Activated CD8-positive, alpha-beta T cell treated with anti-CD3 and anti-CD28 coated beads for 36 hours (primary cell): ENCODE measurements around the gene MAPKAP1. TPM values are rescaled to one million over a fixed set of nuclear protein-coding genes. Genes with fewer than 3 reads are reported as not detected.
A peak's percentile ranks its signal among the peaks of the same experiment; 100 is the strongest.

Source experiments
- ATAC-seq: fragments of 200-7000 bp; cut with Tn5 transposase; one replicate; pipeline ENCODE4 v1.10.0; 2021; ENCODE audit warnings: mild to moderate bottlenecking, moderate library complexity
- CTCF ChIA-PET: fragments of 350-600 bp; sonication (Branson Sonifier 250); formaldehyde crosslinking; loops from one replicate; lab custom pipeline; 2021; ENCODE audit warnings: antibody characterized with exemption; lab: Charles Lee
- POLR2A ChIA-PET: fragments of 350-600 bp; sonication (Branson Sonifier 250); formaldehyde crosslinking; loops from one replicate; lab custom pipeline; 2021; ENCODE audit warnings: antibody characterized with exemption; lab: Charles Lee
- DNase-seq: peaks from one replicate; pipeline ENCODE4 v3.0.0-alpha.2; 2020
- H3K27ac Mint-ChIP-seq: one replicate; pipeline ENCODE4 v1.8.0; 2021; ENCODE audit warnings: mild to moderate bottlenecking, mixed read lengths
- H3K27me3 Mint-ChIP-seq: one replicate; pipeline ENCODE4 v1.8.0; 2021; ENCODE audit warnings: mixed read lengths
- H3K36me3 Mint-ChIP-seq: one replicate; pipeline ENCODE4 v1.8.0; 2021; ENCODE audit warnings: low read depth, mixed read lengths
- H3K4me1 Mint-ChIP-seq: one replicate; pipeline ENCODE4 v1.8.0; 2021; ENCODE audit warnings: low read depth, mixed read lengths
- H3K4me3 Mint-ChIP-seq: one replicate; pipeline ENCODE4 v1.8.0; 2021; ENCODE audit warnings: mild to moderate bottlenecking, moderate library complexity, mixed read lengths
- H3K9me3 Mint-ChIP-seq: one replicate; pipeline ENCODE4 v1.8.0; 2021; ENCODE audit warnings: mixed read lengths
- intact Hi-C: fragments of 100-400 bp; cut with micrococcal nuclease; formaldehyde crosslinking; loops from one replicate; pipeline ENCODE4 v1.10.0; 2022
- total RNA-seq, 2 experiments: library from RNA; stranded (reverse); gene quantifications; one replicate each; pipeline ENCODE4 v1.2.3, GENCODE V29; 2021
- TF ChIP-seq, protein P1 (sequence below): fragments of 200-600 bp; IDR thresholded peaks from one replicate; pipeline ENCODE4 v1.8.0; 2022; ENCODE audit warnings: antibody characterized with exemption, mild to moderate bottlenecking

MAPKAP1 gene
- total RNA-seq, 2 experiments from 2014 or later, result 58.8 to 62.4 TPM

DNA sequence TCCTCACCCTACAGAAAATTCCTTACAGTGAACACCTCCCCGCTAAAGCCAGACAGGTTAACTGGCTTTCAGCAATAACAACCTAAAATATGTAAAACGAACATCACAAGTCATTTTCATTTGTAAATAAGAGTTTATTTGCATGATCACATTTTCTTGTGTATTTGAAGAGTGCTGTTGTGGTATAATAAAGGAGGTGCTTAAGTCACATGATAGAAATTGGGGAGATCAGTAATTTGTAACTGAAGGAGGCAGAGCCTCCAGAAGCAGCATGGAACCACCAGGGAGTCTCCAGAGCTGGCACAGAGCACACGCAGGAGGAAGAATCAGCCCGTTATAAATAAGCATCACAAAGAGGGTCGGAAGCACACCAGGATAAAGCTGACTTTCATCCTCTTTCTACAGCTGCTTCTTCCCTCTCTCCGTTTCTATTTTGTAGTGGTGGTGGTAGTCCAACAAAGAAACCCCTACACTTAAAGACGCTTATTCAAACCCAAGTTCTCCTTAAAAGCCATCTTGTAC, 210.6 kb downstream of the MAPKAP1 start:
- no peak for ATAC-seq
- no peak for DNase-seq
- Mint-ChIP-seq H3K27ac (no peak overlapping the region), H3K9me3 (no peaks in the 10 kb centered on the region), H3K4me1 (peaks cover 9% of the 10 kb centered on the region), H3K36me3 (no peaks in the 10 kb centered on the region), H3K27me3 (no peaks in the 10 kb centered on the region), H3K4me3 (no peak overlapping the region)
- CTCF ChIA-PET, result no interaction called here
- TF ChIP-seq, protein P1, sequence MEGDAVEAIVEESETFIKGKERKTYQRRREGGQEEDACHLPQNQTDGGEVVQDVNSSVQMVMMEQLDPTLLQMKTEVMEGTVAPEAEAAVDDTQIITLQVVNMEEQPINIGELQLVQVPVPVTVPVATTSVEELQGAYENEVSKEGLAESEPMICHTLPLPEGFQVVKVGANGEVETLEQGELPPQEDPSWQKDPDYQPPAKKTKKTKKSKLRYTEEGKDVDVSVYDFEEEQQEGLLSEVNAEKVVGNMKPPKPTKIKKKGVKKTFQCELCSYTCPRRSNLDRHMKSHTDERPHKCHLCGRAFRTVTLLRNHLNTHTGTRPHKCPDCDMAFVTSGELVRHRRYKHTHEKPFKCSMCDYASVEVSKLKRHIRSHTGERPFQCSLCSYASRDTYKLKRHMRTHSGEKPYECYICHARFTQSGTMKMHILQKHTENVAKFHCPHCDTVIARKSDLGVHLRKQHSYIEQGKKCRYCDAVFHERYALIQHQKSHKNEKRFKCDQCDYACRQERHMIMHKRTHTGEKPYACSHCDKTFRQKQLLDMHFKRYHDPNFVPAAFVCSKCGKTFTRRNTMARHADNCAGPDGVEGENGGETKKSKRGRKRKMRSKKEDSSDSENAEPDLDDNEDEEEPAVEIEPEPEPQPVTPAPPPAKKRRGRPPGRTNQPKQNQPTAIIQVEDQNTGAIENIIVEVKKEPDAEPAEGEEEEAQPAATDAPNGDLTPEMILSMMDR, result no peak
- POLR2A ChIA-PET, result interaction anchor here (0.5 to 1.4 kb wide), 3 partner anchors 17 to 404 kb away, joined by 3 to 4 read pairs (median 4); no protein-coding TSS in a partner anchor
- intact Hi-C loops, result no loop called here

DNA sequence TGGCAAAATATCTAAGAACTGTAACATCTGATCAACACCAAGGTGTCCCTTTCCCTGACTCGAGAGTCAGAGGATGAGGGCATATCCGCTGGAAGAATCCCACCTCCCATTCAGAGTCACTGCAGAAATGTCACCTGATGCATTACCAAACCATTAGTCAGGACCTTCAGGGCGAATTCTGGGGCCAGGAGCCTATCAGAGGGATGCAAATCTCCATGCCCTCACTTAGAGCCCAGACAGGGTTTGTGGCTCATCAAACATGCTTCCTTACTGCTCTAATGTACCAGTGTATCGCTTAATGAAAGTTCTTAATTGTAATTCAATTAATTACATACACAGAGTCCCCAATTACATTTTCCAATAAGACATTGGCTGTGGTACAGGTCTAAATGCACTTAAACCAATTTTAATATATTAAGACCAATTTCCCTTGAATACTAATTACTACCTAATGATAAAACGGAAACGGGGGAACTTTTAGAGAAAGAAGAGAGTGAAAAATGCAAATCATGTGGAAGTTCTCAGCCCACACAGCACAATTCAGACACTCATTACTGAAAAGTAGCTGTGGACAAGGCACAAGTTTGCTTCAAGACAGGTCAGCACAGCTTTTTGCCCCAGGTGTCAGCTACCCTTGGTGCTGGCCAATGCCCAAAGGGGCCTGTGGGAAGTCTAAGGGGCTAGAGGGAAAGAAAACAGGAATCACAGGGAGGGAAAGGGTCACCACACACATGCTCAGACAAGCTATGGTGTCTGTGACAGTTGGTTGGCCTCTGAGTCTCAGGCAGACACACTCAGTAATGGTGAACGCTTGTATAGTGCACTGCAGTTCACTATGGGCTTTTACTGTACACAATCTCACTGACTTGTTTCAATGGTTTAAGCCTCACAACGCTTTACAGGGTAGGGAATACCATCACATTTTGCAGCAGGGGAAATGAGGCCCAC, 211.6 kb downstream of the MAPKAP1 start:
- peaks cover 9% of the 10 kb centered on the region for H3K4me1 Mint-ChIP-seq
- no peak overlapping the region for H3K4me3 Mint-ChIP-seq
- no peak for DNase-seq

DNA sequence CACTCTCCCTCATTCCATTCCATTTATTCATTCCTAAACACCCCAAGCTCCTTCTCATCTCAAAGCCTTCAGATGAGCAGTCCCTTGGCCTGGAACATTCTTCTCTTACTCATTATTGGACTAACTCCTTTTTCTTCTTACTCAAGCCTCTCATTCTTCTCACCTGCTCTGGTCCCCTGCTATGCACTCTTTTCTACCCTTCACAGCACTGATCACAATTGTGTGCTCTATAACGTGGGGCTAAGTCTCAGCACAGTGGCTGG, 212.4 kb downstream of the MAPKAP1 start:
- POLR2A ChIA-PET, result no interaction called here
- Mint-ChIP-seq H3K9me3 (no peaks in the 10 kb centered on the region), H3K27ac (no peak overlapping the region)

More for the DNA sequence above, 211.6 kb downstream of the MAPKAP1 start:
- Mint-ChIP-seq H3K36me3 (no peaks in the 10 kb centered on the region), H3K27ac (peak overlapping the region; percentile 5), H3K27me3 (no peaks in the 10 kb centered on the region), H3K9me3 (no peaks in the 10 kb centered on the region)
- no peak for ATAC-seq
- intact Hi-C loops, result no loop called here
- POLR2A ChIA-PET, result interaction anchor here (0.7 kb wide), 1 partner anchor 17 kb away, joined by 4 read pairs; no protein-coding TSS in a partner anchor
- TF ChIP-seq, protein P1, result no peak
- CTCF ChIA-PET, result no interaction called here

DNA sequence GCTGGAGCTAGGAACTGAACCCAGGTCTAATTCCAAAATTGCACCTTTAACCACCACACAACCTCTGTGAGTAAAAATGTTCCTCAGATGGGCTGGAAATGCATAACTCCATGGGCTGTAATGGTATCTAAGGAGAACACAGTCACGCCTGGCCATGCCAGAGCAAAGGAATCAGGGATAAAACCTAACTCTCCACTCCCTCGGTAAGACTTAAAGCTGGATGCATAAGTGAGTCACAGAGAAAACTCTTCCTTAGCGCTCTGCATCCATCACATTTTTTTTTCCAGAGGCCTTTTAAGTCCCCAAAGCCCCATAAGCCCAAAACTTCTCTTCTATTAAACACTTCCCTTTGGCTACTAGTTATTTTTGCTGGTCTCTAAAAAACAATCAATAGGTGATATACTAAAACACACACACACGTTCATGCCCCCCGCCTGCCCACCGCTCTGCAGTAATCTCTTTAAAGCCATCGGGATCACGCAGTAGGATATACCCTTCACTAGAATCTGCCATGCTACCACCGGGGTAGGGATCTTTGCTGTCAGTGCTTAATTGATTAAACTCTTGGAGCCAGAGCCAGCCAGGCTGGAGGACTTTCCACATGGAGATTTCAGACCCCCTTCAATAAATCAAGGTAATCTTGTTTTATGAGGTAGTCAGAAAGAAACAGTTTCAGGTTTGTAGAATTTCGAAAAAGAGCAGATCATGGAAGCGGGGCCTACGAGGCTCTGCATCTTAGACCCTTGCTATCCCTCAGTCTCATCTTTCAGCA, 212.9 kb downstream of the MAPKAP1 start:
- Mint-ChIP-seq H3K36me3 (no peaks in the 10 kb centered on the region), H3K27me3 (no peaks in the 10 kb centered on the region), H3K4me1 (peaks cover 9% of the 10 kb centered on the region), H3K4me3 (no peak overlapping the region), H3K9me3 (no peaks in the 10 kb centered on the region), H3K27ac (no peak overlapping the region)
- POLR2A ChIA-PET, result no interaction called here
- intact Hi-C loops, result no loop called here
- CTCF ChIA-PET, result no interaction called here
- ATAC-seq (no peak), DNase-seq (no peak)
- TF ChIP-seq, protein P1, result no peak

More for the DNA sequence above, 212.4 kb downstream of the MAPKAP1 start:
- CTCF ChIA-PET, result no interaction called here
- intact Hi-C loops, result no loop called here
- DNase-seq (no peak), ATAC-seq (no peak)
- Mint-ChIP-seq H3K4me3 (no peak overlapping the region), H3K4me1 (peaks cover 9% of the 10 kb centered on the region), H3K27me3 (no peaks in the 10 kb centered on the region), H3K36me3 (no peaks in the 10 kb centered on the region)
- TF ChIP-seq, protein P1, result no peak
